Mesenchymal stem cell (in vitro differentiated cells and primary cell): Measurements from ENCODE around the gene PTH2R.
"Not testable (repeated sequence)": the region's sequence is repeated elsewhere in the genome, so short reads cannot be mapped to it uniquely, and the experiment has no call there.

Experiments
- DNase-seq: peaks from one replicate; pipeline ENCODE4 v3.0.0-alpha.2; 2013
- H2AFZ ChIP-seq: one replicate; pipeline ENCODE4 v1.6.1; 2013; ENCODE audit warnings: low read depth, mild to moderate bottlenecking, control low read depth, inconsistent platforms, low read length, moderate library complexity
- H2AK5ac ChIP-seq: 2 replicates; pipeline ENCODE4 v1.6.1; 2013; ENCODE audit warnings: low read length, moderate library complexity, mild to moderate bottlenecking, inconsistent platforms; ENCODE audit not compliant: severe bottlenecking
- H2BK120ac ChIP-seq: one replicate; pipeline ENCODE4 v1.6.1; 2013; ENCODE audit warnings: low read depth, mild to moderate bottlenecking, inconsistent platforms, low read length, moderate library complexity
- H2BK12ac ChIP-seq, 2 experiments: one replicate each; pipeline ENCODE4 v1.6.1; 2013; ENCODE audit warnings: inconsistent platforms in 2 of 2, low read length in 2 of 2, mild to moderate bottlenecking in 2 of 2, moderate library complexity in 2 of 2, control low read depth in 1 of 2
- H2BK15ac ChIP-seq: one replicate; pipeline ENCODE4 v1.6.1; 2013; ENCODE audit warnings: mild to moderate bottlenecking, low read depth, inconsistent platforms; ENCODE audit not compliant: poor library complexity, severe bottlenecking
- H2BK5ac ChIP-seq: 2 replicates; pipeline ENCODE4 v1.6.1; 2013; ENCODE audit warnings: low read depth, mild to moderate bottlenecking, low read length, control low read depth, inconsistent platforms; ENCODE audit not compliant: poor library complexity, severe bottlenecking
- H3K14ac ChIP-seq, 2 experiments: one replicate each; pipeline ENCODE4 v1.6.1; 2013; ENCODE audit warnings: inconsistent platforms in 2 of 2, low read length in 2 of 2, control low read depth in 1 of 2, mild to moderate bottlenecking in 1 of 2, moderate library complexity in 1 of 2
- H3K18ac ChIP-seq, 2 experiments: one replicate each; pipeline ENCODE4 v1.6.1; 2013; ENCODE audit warnings: inconsistent platforms in 2 of 2, low read length in 2 of 2, control low read depth in 1 of 2, low read depth in 1 of 2, mild to moderate bottlenecking in 1 of 2
- H3K23ac ChIP-seq, 2 experiments: one replicate each; pipeline ENCODE4 v1.6.1; 2013; ENCODE audit warnings: inconsistent platforms in 2 of 2, low read length in 2 of 2, mild to moderate bottlenecking in 2 of 2, moderate library complexity in 2 of 2, control low read depth in 1 of 2
- H3K27ac ChIP-seq: 2 replicates; pipeline ENCODE4 v1.5.1; 2013; ENCODE audit warnings: mild to moderate bottlenecking, moderate library complexity, low read length, control low read depth, inconsistent platforms; ENCODE audit not compliant: poor library complexity, severe bottlenecking
- H3K27me3 ChIP-seq, 2 experiments: 2 replicates each; pipeline versions ENCODE4 v1.6.1 to v1.7.0; 2013; ENCODE audit warnings: low read length in 2 of 2, mild to moderate bottlenecking in 2 of 2, moderate library complexity in 2 of 2, control low read depth in 1 of 2, inconsistent platforms in 1 of 2; ENCODE audit not compliant: control insufficient read depth in 1 of 2, insufficient read depth in 1 of 2
- H3K36me3 ChIP-seq, 2 experiments: 2 replicates each; pipeline versions ENCODE4 v1.6.1 to v1.7.0; 2013; ENCODE audit warnings: low read length in 2 of 2, control low read depth in 1 of 2, inconsistent platforms in 1 of 2, low read depth in 1 of 2, mild to moderate bottlenecking in 1 of 2; ENCODE audit not compliant: insufficient read depth in 2 of 2, control insufficient read depth in 1 of 2
- H3K4ac ChIP-seq, 2 experiments: one replicate each; pipeline ENCODE4 v1.6.1; 2013; ENCODE audit warnings: inconsistent platforms in 2 of 2, low read length in 2 of 2, mild to moderate bottlenecking in 2 of 2, moderate library complexity in 2 of 2, control low read depth in 1 of 2, low read depth in 1 of 2
- H3K4me1 ChIP-seq: 2 replicates; pipeline ENCODE4 v1.6.1; 2013; ENCODE audit warnings: low read depth, low read length, control low read depth; ENCODE audit not compliant: control insufficient read depth, insufficient read depth
- H3K4me2 ChIP-seq: 2 replicates; pipeline ENCODE4 v1.6.1; 2013; ENCODE audit warnings: low read length, mild to moderate bottlenecking, inconsistent platforms; ENCODE audit not compliant: poor library complexity, severe bottlenecking
- H3K4me3 ChIP-seq, 2 experiments: 2 replicates each; pipeline versions ENCODE4 v1.5.1 to v1.7.0; 2013; ENCODE audit warnings: low read length in 2 of 2, mild to moderate bottlenecking in 2 of 2, control low read depth in 1 of 2, low read depth in 1 of 2; ENCODE audit not compliant: insufficient read depth in 1 of 2
- H3K79me1 ChIP-seq: replicated peaks from 2 replicates; pipeline ENCODE4 v1.6.1; 2013; ENCODE audit warnings: mild to moderate bottlenecking, control low read depth, low read length, inconsistent platforms; ENCODE audit not compliant: poor library complexity, severe bottlenecking
- H3K9ac ChIP-seq: 2 replicates; pipeline ENCODE4 v1.7.0; 2013; ENCODE audit warnings: mild to moderate bottlenecking, low read length, moderate library complexity
- H3K9me3 ChIP-seq: 2 replicates; pipeline ENCODE4 v1.7.0; 2013; ENCODE audit warnings: mild to moderate bottlenecking, low read length; ENCODE audit not compliant: control insufficient read depth
- H4K8ac ChIP-seq: one replicate; pipeline ENCODE4 v1.6.1; 2013; ENCODE audit warnings: inconsistent platforms, mild to moderate bottlenecking, low read length, moderate library complexity
- H4K91ac ChIP-seq: one replicate; pipeline ENCODE4 v1.6.1; 2013; ENCODE audit warnings: mild to moderate bottlenecking, low read length, inconsistent platforms
- WGBS: methylation state at CpG from one replicate; pipeline ENCODE4 v1.1.7; 2013; ENCODE audit warnings: mixed read lengths; 5-methylcytosine and 5-hydroxymethylcytosine counted together

Gene PTH2R

DNA sequence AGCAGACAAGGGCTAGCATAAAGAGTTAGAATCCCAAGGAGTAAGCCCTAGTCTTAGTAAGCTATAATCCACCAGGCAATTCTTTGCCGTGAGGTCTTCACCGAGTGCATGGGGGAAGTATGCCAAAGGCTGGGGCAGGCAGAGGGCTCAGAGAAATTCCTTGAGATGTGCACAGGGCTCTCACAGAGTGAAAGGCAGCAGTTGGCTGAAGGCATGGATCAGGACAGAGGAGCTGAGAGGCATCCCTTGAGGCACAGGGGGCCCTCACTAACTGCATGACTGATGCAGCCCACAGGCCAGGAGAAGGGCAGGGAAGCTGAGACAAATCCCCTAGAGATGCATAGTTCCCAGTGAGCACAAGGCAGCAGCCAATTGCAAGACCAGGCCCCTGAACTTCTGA lies 34.1 kb downstream of the PTH2R start:
- 97% methylated on average over 2 of the region's 2 CpGs for WGBS

DNA sequence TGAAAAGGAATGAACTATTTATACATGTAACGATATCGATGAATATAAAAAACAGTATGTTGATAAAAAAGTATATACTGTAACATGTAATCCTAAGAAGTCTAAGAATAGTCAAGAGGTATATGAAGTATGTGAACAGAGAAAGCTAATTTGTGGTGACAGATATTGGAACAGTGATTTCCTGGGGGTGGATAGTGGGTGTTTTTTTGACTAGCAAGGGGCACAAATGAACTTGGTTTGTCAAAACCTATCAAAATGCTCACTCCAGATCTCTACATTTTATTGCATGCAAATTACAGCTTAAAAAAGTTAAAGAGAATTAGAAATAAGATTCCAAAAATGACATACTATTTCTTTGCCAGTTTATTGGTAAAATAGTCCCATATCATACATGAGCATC lies 35.4 kb downstream of the PTH2R start:
- Histone ChIP-seq H3K36me3 (no peaks in the 10 kb centered on the region), H2BK5ac (no peak overlapping the region), H4K8ac (no peak overlapping the region), H3K4me3 (no peak overlapping the region), H2AK5ac (no peak overlapping the region), H3K27ac (no peak overlapping the region), H3K27me3 (no peaks in the 10 kb centered on the region), H3K4ac (no peak overlapping the region), H2BK12ac (no peak overlapping the region), H3K4me1 (no peaks in the 10 kb centered on the region), H3K14ac (no peak overlapping the region), H4K91ac (no peak overlapping the region), H2BK120ac (no peak overlapping the region), H3K18ac (no peak overlapping the region), H3K23ac (no peak overlapping the region), H3K79me1 (no peaks in the 10 kb centered on the region), H2BK15ac (no peak overlapping the region), H3K9ac (no peak overlapping the region), H3K4me2 (no peak overlapping the region), H2AFZ (no peak overlapping the region), H3K9me3 (no peaks in the 10 kb centered on the region)
- no peak for DNase-seq
- WGBS = no CpG with 5 or more reads among the region's 2 CpGs

More for the DNA sequence above, 34.1 kb downstream of the PTH2R start:
- H3K9me3 ChIP-seq = no peaks in the 10 kb centered on the region
- no peak overlapping the region for H2AK5ac ChIP-seq
- H3K9ac ChIP-seq = no peak overlapping the region
- DNase-seq = no peak
- no peak overlapping the region for H3K23ac ChIP-seq
- H2BK5ac ChIP-seq = no peak overlapping the region
- no peak overlapping the region for H2BK120ac ChIP-seq
- H3K18ac ChIP-seq = no peak overlapping the region
- no peak overlapping the region for H3K4ac ChIP-seq
- H3K36me3 ChIP-seq = no peaks in the 10 kb centered on the region
- no peaks in the 10 kb centered on the region for H3K79me1 ChIP-seq
- H3K4me2 ChIP-seq = no peak overlapping the region
- no peak overlapping the region for H2AFZ ChIP-seq
- no peak overlapping the region for H3K27ac ChIP-seq
- no peak overlapping the region for H3K4me3 ChIP-seq
- H4K8ac ChIP-seq = no peak overlapping the region
- no peak overlapping the region for H2BK15ac ChIP-seq
- H3K4me1 ChIP-seq = no peaks in the 10 kb centered on the region
- H2BK12ac ChIP-seq = no peak overlapping the region
- H3K14ac ChIP-seq = no peak overlapping the region
- H3K27me3 ChIP-seq = peaks cover 0 to 3% of the 10 kb centered on the region in 2 experiments
- no peak overlapping the region for H4K91ac ChIP-seq

DNA sequence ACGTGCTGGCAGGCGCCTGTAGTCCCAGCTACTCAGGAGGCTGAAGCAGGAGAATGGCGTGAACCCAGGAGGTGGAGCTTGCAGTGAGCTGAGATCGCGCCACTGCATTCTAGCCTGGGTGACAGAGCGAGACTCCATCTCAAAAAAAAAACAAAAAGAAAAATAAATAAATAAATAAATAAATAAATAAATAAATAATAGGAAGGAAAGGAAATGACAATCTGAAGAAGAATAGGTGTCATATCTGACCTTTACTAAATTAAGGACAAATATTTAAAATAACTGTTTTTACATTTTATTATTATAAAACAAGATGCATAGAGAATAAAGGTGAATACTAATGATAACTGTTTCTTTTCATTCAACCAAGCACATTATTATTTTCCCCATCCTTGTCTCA lies 40.9 kb downstream of the PTH2R start:
- H3K9me3 ChIP-seq, H2AFZ ChIP-seq, H3K4me3 ChIP-seq, H2BK5ac ChIP-seq, H3K4me1 ChIP-seq, H3K18ac ChIP-seq, DNase-seq, H4K8ac ChIP-seq, H3K23ac ChIP-seq, H3K79me1 ChIP-seq, H3K36me3 ChIP-seq, H2BK12ac ChIP-seq, H3K27me3 ChIP-seq, H2BK120ac ChIP-seq, H3K4me2 ChIP-seq, H2AK5ac ChIP-seq, H3K9ac ChIP-seq, H3K14ac ChIP-seq, H4K91ac ChIP-seq, H2BK15ac ChIP-seq, H3K4ac ChIP-seq, H3K27ac ChIP-seq: not testable (repeated sequence)
- WGBS = no CpG with 5 or more reads among the region's 6 CpGs

- no peaks in the 10 kb centered on the region for H3K4me1 ChIP-seq
- DNase-seq = no peak
- no peaks in the 10 kb centered on the region for H3K27me3 ChIP-seq
- 65% methylated on average over 2 of the region's 2 CpGs for WGBS
- no peak overlapping the region for H2BK120ac ChIP-seq
- no peak overlapping the region for H3K4ac ChIP-seq
- no peak overlapping the region for H2AK5ac ChIP-seq
- H2BK12ac ChIP-seq = no peak overlapping the region
- no peak overlapping the region for H2BK15ac ChIP-seq
- no peak overlapping the region for H3K23ac ChIP-seq
- no peak overlapping the region for H3K4me3 ChIP-seq
- H2AFZ ChIP-seq = no peak overlapping the region
- H3K79me1 ChIP-seq = no peaks in the 10 kb centered on the region
- H3K14ac ChIP-seq = no peak overlapping the region
- no peak overlapping the region for H2BK5ac ChIP-seq
- no peak overlapping the region for H3K4me2 ChIP-seq
- no peaks in the 10 kb centered on the region for H3K36me3 ChIP-seq
- H3K18ac ChIP-seq = no peak overlapping the region
- H3K9ac ChIP-seq = no peak overlapping the region
- H4K91ac ChIP-seq = no peak overlapping the region
- no peak overlapping the region for H3K27ac ChIP-seq
- no peak overlapping the region for H4K8ac ChIP-seq
- no peaks in the 10 kb centered on the region for H3K9me3 ChIP-seq
Measured at GRCh38 chr2:208451061-208451460, 44.5 kb downstream of the PTH2R start.
